ENCODE data around the gene FSD1L.

Gene FSD1L

GRCh38 chr9:105457560-105458294 is 9.9 kb downstream of the FSD1L start:
- TF ChIP-seq CTCF (IDR thresholded peaks at IDR 0.05; ENCODE audit: borderline replicate concordance, insufficient read depth, low read depth, low read length), result no peak
- H3K4me3 ChIP-seq (ENCODE audit: low read depth, low read length), result no peak overlapping the region

DNA sequence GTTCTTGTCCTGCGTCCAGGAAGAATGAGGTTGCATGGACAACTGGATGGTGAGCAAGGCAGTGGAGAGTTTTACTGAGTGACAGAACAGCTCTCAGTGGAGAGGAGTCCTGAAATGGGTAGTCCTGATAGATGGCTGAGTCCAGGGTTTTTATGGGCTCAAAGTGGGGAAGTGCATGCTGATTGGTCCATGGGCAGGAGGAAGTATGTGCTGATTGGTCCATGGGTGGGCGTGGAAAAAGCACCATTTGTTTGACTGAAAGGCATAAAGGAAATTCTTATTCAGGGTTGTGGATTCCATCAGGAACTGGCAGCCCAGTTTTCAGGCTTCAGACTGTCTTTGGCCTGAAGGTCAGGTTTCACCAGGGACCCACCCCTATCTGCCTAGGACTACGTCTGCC is 10.6 kb downstream of the FSD1L start:
- no peak for TF ChIP-seq CTCF (IDR thresholded peaks at IDR 0.05; ENCODE audit: borderline replicate concordance, insufficient read depth, low read depth, low read length)
- no peak overlapping the region for H3K4me3 ChIP-seq (ENCODE audit: low read depth, low read length)

DNA sequence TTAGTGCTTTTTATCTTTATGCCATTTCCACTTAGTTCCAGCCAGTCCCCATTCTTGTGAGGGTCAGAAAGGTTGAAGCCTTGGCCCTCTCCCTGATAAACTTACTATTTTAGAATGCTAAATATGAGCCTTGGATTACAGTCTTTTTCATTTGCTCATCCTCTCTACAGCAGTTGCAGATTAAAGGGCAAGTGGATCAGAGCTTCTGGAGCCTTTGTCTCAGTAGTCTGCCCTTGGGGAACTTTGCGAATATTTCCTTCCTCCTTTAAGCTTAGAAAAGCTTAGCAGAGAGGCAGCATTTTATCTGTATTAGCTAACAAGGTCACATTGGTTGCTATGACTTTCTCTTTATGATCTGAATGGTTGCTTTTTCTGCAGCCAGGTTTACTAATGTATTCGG is 11.5 kb downstream of the FSD1L start:
- no peak overlapping the region for H3K4me3 ChIP-seq (ENCODE audit: low read depth, low read length)
- no peak for TF ChIP-seq CTCF (IDR thresholded peaks at IDR 0.05; ENCODE audit: borderline replicate concordance, insufficient read depth, low read depth, low read length)

- no peak overlapping the region for H3K4me3 ChIP-seq (ENCODE audit: low read depth, low read length)
- TF ChIP-seq CTCF (IDR thresholded peaks at IDR 0.05; ENCODE audit: borderline replicate concordance, insufficient read depth, low read depth, low read length), result no peak
Measured at GRCh38 chr9:105466898-105467455, 19.1 kb downstream of the FSD1L start.

- no peak for TF ChIP-seq CTCF (IDR thresholded peaks at IDR 0.05; ENCODE audit: borderline replicate concordance, insufficient read depth, low read depth, low read length)
Measured at GRCh38 chr9:105468875-105469274, 21.0 kb downstream of the FSD1L start.

DNA sequence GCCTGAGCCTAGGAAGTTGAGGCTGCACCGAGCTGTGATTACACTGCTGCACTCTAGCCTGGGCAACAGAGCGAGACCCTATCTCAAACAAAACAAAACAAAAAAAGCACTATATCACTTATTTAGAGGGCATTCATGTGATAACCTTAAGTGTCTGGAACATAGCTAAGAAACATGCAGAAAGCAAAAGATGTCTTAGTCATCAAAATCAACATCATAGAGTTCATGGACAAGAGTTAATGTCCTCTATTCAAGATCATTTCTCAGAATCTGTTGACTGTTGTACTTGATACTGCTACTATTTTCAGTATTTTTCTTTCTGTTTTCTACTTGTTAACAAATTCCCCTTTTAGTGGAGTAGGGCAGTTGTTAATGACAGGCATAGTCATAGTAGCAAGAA is 25.4 kb downstream of the FSD1L start:
- TF ChIP-seq CTCF (IDR thresholded peaks at IDR 0.05; ENCODE audit: borderline replicate concordance, insufficient read depth, low read depth, low read length), result no peak
- no peak overlapping the region for H3K4me3 ChIP-seq (ENCODE audit: low read depth, low read length)

More at GRCh38 chr9:105468875-105469274, 21.0 kb downstream of the FSD1L start:
- H3K4me3 ChIP-seq (ENCODE audit: low read depth, low read length), result no peak overlapping the region

DNA sequence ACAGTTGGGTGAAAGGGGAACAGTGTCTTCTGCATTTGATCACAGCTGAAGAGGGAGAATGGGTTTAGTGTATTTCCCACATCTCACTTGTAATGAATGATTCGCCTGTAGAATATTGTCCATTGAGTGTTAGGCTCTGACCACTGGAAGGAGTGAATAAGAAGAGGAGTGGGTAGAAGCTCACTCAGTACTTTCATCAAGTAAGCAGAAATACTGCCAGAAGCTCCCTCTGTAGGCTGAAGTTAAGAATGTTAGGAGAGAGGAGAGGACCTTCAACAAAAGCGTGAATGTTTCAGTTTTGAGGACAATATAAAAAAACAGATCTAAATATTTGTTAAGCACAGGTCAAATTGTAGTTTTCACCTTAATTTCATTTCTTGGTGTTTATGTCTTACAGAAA is 27.5 kb downstream of the FSD1L start:
- H3K4me3 ChIP-seq (ENCODE audit: low read depth, low read length), result no peak overlapping the region
- TF ChIP-seq CTCF (IDR thresholded peaks at IDR 0.05; ENCODE audit: borderline replicate concordance, insufficient read depth, low read depth, low read length), result no peak
